Stimulated activated CD8-positive, alpha-beta memory T cell treated with anti-CD3 and anti-CD28 coated beads, Interleukin-7, amount 100 ng/mL, for 4 hours (primary cell): ENCODE results near the gene ZFHX3.

Experiments used
- DNase-seq, 2 donors: peaks; one replicate each; pipeline ENCODE4 v3.0.0-alpha.2; 2020; ENCODE audit warnings: low read depth in 2 of 2

ZFHX3 gene

GRCh38 chr16:72909196-72909595 is 138.7 kb downstream of the ZFHX3 start:
- no peak for DNase-seq

GRCh38 chr16:72908362-72909167 is 139.4 kb downstream of the ZFHX3 start:
- DNase-seq = no peak

- no peak for DNase-seq
These were observed 142.3 kb downstream of the ZFHX3 start for GRCh38 chr16:72905581-72905980.

GRCh38 chr16:72903176-72903575 is 144.8 kb downstream of the ZFHX3 start:
- no peak for DNase-seq

GRCh38 chr16:72902206-72902605 is 145.7 kb downstream of the ZFHX3 start:
- no peak for DNase-seq

- no peak for DNase-seq
These were observed 146.8 kb downstream of the ZFHX3 start for GRCh38 chr16:72901000-72901627.

GRCh38 chr16:72898216-72898825 is 149.6 kb downstream of the ZFHX3 start:
- DNase-seq = no peak

- no peak for DNase-seq
These were observed 150.2 kb downstream of the ZFHX3 start for GRCh38 chr16:72897707-72898106.

- DNase-seq = no peak
These were observed 151.3 kb downstream of the ZFHX3 start for GRCh38 chr16:72896485-72897118.

GRCh38 chr16:72895951-72896350 is 152.0 kb downstream of the ZFHX3 start:
- no peak for DNase-seq

GRCh38 chr16:72894293-72895151 is 153.4 kb downstream of the ZFHX3 start:
- no peak for DNase-seq

- DNase-seq = no peak
These were observed 156.4 kb downstream of the ZFHX3 start for GRCh38 chr16:72891291-72892227.

GRCh38 chr16:72890587-72890986 is 157.3 kb downstream of the ZFHX3 start:
- no peak for DNase-seq

- DNase-seq = no peak
These were observed 158.0 kb downstream of the ZFHX3 start for GRCh38 chr16:72889616-72890582.

GRCh38 chr16:72887537-72887936 is 160.4 kb downstream of the ZFHX3 start:
- DNase-seq = no peak

- no peak for DNase-seq
These were observed 161.5 kb downstream of the ZFHX3 start for GRCh38 chr16:72886346-72886974.

GRCh38 chr16:72884573-72884972 is 163.4 kb downstream of the ZFHX3 start:
- DNase-seq = no peak

- DNase-seq = no peak
These were observed 163.9 kb downstream of the ZFHX3 start for GRCh38 chr16:72884037-72884436.

GRCh38 chr16:72879846-72880245 is 168.1 kb downstream of the ZFHX3 start:
- DNase-seq = no peak
